ENCODE measurements around the gene EYA3.

The EYA3 gene

GRCh38 chr1:27994060-27994459, 94.3 kb downstream of the EYA3 start:
- no peak overlapping the region for H3K27ac ChIP-seq
- TF ChIP-seq, protein P1, sequence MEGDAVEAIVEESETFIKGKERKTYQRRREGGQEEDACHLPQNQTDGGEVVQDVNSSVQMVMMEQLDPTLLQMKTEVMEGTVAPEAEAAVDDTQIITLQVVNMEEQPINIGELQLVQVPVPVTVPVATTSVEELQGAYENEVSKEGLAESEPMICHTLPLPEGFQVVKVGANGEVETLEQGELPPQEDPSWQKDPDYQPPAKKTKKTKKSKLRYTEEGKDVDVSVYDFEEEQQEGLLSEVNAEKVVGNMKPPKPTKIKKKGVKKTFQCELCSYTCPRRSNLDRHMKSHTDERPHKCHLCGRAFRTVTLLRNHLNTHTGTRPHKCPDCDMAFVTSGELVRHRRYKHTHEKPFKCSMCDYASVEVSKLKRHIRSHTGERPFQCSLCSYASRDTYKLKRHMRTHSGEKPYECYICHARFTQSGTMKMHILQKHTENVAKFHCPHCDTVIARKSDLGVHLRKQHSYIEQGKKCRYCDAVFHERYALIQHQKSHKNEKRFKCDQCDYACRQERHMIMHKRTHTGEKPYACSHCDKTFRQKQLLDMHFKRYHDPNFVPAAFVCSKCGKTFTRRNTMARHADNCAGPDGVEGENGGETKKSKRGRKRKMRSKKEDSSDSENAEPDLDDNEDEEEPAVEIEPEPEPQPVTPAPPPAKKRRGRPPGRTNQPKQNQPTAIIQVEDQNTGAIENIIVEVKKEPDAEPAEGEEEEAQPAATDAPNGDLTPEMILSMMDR (conservative IDR thresholded peaks at IDR 0.05; ENCODE audit: low read depth): no peak
- no peak for DNase-seq (ENCODE audit: low spot score)
- CTCF ChIA-PET: interaction anchor here (1.4 kb wide), 1 partner anchor 136 kb away, joined by 4 read pairs; no protein-coding TSS in a partner anchor
- POLR2A ChIA-PET (ENCODE audit: low non-redundant PET): interaction anchor here (0.5 kb wide), 1 partner anchor 9 kb away, joined by 3 read pairs; no protein-coding TSS in a partner anchor

DNA sequence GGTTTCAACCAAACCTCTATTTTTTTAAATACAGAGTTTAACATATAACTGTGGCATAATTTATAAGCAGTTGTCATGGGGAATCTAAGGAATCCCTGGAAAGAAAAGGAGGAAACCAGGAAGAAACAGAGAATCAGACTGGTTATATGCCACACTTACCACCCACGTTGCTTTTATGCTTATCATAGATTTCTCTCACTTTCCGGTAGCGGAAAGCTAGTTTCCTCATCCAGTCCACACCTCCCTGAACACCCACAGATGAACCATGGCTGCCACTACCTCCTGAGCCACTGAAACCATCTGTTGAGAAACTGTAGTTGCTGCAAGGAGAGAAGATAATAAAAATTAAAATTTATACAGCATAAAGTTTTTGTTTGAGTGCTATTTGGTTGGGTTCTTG, 95.2 kb downstream of the EYA3 start:
- CTCF ChIA-PET: interaction anchor here (1.0 to 1.4 kb wide), 2 partner anchors 14 to 136 kb away, joined by 3 to 4 read pairs; no protein-coding TSS in a partner anchor
- no peak overlapping the region for H3K27ac ChIP-seq
- TF ChIP-seq, protein P1 (conservative IDR thresholded peaks at IDR 0.05; ENCODE audit: low read depth): no peak
- no peak for DNase-seq (ENCODE audit: low spot score)
- POLR2A ChIA-PET (ENCODE audit: low non-redundant PET): interaction anchor here (0.5 kb wide), 1 partner anchor 10 kb away, joined by 3 read pairs; no protein-coding TSS in a partner anchor

- POLR2A ChIA-PET (ENCODE audit: low non-redundant PET): no interaction called here
- DNase-seq (ENCODE audit: low spot score): no peak
- CTCF ChIA-PET: interaction anchor here (0.6 to 1.0 kb wide), 2 partner anchors 13 to 402 kb away, joined by 3 read pairs; no protein-coding TSS in a partner anchor
- H3K27ac ChIP-seq: no peak overlapping the region
- TF ChIP-seq, protein P1 (conservative IDR thresholded peaks at IDR 0.05; ENCODE audit: low read depth): no peak
Measured at GRCh38 chr1:27992276-27992675, 96.1 kb downstream of the EYA3 start.

DNA sequence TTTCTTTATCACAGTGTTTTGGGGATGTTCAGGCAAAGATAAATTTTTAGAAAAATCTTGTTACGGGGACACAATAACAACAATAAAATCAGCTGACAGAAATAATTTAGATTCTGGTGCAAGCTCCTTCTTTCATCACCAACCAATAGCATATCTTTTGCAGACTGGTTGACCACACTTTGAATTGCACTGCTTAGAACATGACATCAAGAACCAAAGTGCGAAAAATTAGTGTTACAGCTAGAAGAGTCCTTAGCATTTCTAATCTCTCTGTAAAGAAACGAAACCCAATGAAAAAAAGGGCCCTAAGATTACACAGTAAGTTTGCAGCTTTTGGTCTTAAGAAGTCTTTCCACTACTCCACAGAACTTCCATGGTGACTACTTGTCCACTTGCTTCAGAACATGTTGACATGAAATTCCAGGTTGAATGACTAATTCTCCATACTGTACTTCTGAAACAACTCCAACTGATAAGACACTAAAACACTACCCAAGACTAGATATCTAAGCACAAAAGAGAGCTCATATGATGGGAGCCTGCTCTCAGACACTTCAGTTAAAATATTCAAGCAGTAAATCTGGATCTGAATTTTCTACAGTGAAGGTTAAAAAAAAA, 97.4 kb downstream of the EYA3 start:
- TF ChIP-seq, protein P1 (conservative IDR thresholded peaks at IDR 0.05; ENCODE audit: low read depth): no peak
- CTCF ChIA-PET: interaction anchor here (0.9 to 1.2 kb wide), 2 partner anchors 17 to 84 kb away, joined by 3 to 5 read pairs; no protein-coding TSS in a partner anchor
- no peak for DNase-seq (ENCODE audit: low spot score)
- no peak overlapping the region for H3K27ac ChIP-seq
- POLR2A ChIA-PET (ENCODE audit: low non-redundant PET): no interaction called here

GRCh38 chr1:27981145-27981544, 107.3 kb downstream of the EYA3 start:
- TF ChIP-seq, protein P1 (conservative IDR thresholded peaks at IDR 0.05; ENCODE audit: low read depth): no peak
- CTCF ChIA-PET: interaction anchor here (0.5 to 3.8 kb wide), 3 partner anchors 124 to 397 kb away, joined by 3 to 26 read pairs (median 5); no protein-coding TSS in a partner anchor
- no peak overlapping the region for H3K27ac ChIP-seq
- POLR2A ChIA-PET (ENCODE audit: low non-redundant PET): no interaction called here
- no peak for DNase-seq (ENCODE audit: low spot score)

GRCh38 chr1:27980216-27980845, 108.1 kb downstream of the EYA3 start:
- H3K27ac ChIP-seq: no peak overlapping the region
- CTCF ChIA-PET: interaction anchor here (0.5 to 3.8 kb wide), 3 partner anchors 123 to 398 kb away, joined by 3 to 26 read pairs (median 5); no protein-coding TSS in a partner anchor
- TF ChIP-seq, protein P1 (conservative IDR thresholded peaks at IDR 0.05; ENCODE audit: low read depth): no peak
- POLR2A ChIA-PET (ENCODE audit: low non-redundant PET): no interaction called here
- no peak for DNase-seq (ENCODE audit: low spot score)
